ENCODE measurements around the gene MAD1L1.

MAD1L1 gene

GRCh38 chr7:2156756-2157472 is 75.8 kb downstream of the MAD1L1 start:
- Histone ChIP-seq H3K4me1 (ENCODE audit: insufficient read depth, low read length) (peaks cover 26% of the 10 kb centered on the region), H3K36me3 (ENCODE audit: insufficient read depth, low read length) (no peaks in the 10 kb centered on the region), H3K27ac (ENCODE audit: low read depth, low read length) (peak overlapping the region; percentile 77), H3K27me3 (ENCODE audit: control insufficient read depth in 1 of 2, insufficient read depth in 2 of 2, low read length in 2 of 2) (no peaks in the 10 kb centered on the region), H3K4me3 (ENCODE audit: low read depth in 1 of 2, low read length in 2 of 2) (no peak overlapping the region), H3K9ac (ENCODE audit: low read length) (no peak overlapping the region), H3K9me3 (ENCODE audit: low read length) (no peaks in the 10 kb centered on the region)

DNA sequence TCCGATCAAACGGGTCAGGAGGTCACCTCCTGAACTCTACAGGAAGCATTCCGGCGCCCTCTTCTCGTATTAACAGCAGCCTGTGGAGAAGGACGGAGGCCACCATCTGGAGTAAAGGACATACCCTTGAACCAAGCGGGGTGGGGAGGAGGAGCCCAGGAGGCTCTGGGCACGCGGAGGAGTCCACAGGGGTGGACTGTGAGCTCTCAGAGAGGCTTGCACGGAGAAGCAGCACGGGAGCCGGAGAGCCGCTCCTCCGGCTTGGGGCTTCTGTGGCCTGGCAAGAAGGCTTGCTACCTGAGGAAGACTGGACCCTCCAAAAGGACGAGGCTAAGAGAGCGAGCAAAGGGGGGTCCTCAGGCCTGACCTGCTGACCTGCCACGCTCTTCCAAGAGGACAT is 77.9 kb downstream of the MAD1L1 start:
- Histone ChIP-seq H3K36me3 (ENCODE audit: insufficient read depth, low read length) (no peaks in the 10 kb centered on the region), H3K27ac (ENCODE audit: low read depth, low read length) (no peak overlapping the region), H3K9me3 (ENCODE audit: low read length) (no peaks in the 10 kb centered on the region), H3K27me3 (ENCODE audit: control insufficient read depth in 1 of 2, insufficient read depth in 2 of 2, low read length in 2 of 2) (no peaks in the 10 kb centered on the region), H3K4me3 (ENCODE audit: low read depth in 1 of 2, low read length in 2 of 2) (no peak overlapping the region), H3K9ac (ENCODE audit: low read length) (no peak overlapping the region), H3K4me1 (ENCODE audit: insufficient read depth, low read length) (peaks cover 26% of the 10 kb centered on the region)

DNA sequence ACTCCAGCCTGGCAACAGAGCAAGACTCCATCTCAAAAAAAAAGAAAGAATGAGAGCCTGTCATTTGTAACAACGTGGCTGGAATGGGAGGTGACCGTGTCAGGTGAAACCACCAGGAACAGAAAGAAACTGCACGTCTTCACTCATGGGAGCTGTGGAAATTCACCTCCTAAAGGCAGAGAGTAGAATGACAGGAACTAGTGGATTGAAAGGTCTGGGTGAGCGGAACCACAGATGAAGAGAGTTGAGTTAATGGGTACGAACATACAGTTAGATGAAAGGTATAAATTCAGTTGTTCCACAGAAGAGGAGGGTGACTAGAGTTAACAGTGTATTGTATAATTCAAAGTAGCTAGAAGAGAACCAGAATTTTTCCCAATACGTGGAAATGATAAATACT is 78.6 kb downstream of the MAD1L1 start:
- Histone ChIP-seq H3K4me3 (ENCODE audit: low read depth in 1 of 2, low read length in 2 of 2) (no peak overlapping the region), H3K27me3 (ENCODE audit: control insufficient read depth in 1 of 2, insufficient read depth in 2 of 2, low read length in 2 of 2) (no peaks in the 10 kb centered on the region), H3K36me3 (ENCODE audit: insufficient read depth, low read length) (no peaks in the 10 kb centered on the region), H3K9ac (ENCODE audit: low read length) (no peak overlapping the region), H3K9me3 (ENCODE audit: low read length) (no peaks in the 10 kb centered on the region), H3K4me1 (ENCODE audit: insufficient read depth, low read length) (peaks cover 24% of the 10 kb centered on the region), H3K27ac (ENCODE audit: low read depth, low read length) (no peak overlapping the region)

GRCh38 chr7:2152646-2153045 is 80.1 kb downstream of the MAD1L1 start:
- Histone ChIP-seq H3K27ac (ENCODE audit: low read depth, low read length) (no peak overlapping the region), H3K4me3 (ENCODE audit: low read depth in 1 of 2, low read length in 2 of 2) (no peak overlapping the region), H3K9me3 (ENCODE audit: low read length) (no peaks in the 10 kb centered on the region), H3K27me3 (ENCODE audit: control insufficient read depth in 1 of 2, insufficient read depth in 2 of 2, low read length in 2 of 2) (no peaks in the 10 kb centered on the region), H3K36me3 (ENCODE audit: insufficient read depth, low read length) (peaks cover 8% of the 10 kb centered on the region), H3K4me1 (ENCODE audit: insufficient read depth, low read length) (peaks cover 10% of the 10 kb centered on the region), H3K9ac (ENCODE audit: low read length) (no peak overlapping the region)

DNA sequence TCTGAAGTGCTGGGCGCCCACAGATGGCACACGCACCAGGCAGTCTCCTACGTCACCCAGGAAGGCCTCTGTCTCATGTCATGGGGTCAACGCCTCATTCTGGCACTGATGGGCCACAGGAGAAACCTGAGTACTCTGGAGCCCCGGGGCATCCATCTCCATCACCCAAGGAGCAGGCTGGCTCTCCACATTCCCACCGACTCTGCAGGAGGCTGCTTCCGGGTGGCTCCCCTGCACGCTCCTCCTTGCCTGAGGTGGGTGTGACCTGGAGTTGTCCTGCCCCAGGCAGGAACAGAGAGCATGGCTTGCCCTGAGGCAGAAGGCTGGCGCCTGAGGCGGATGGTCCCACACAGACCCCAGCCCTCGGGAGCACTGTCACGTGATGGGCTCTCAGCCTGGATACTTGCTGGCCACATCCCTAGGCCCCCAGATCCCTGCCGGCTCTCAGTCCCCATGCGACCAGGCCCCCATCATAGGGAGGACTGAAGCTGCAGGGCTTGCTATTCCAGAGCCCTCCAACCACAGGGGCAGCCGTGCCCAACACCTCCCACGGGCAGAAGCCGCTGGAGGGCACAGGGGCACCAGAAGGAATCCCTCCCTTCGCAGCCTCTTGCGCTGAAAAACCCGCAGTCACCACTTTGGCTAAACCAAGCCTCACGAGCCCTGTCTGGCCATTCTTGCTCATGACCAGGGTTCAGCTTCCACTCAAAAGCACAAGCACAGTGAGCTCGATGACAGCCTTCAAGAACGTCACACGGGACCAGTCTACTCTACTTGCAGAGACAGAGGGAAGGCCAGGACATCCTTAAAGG is 80.7 kb downstream of the MAD1L1 start:
- Histone ChIP-seq H3K4me3 (ENCODE audit: low read depth in 1 of 2, low read length in 2 of 2) (no peak overlapping the region), H3K27me3 (ENCODE audit: control insufficient read depth in 1 of 2, insufficient read depth in 2 of 2, low read length in 2 of 2) (no peaks in the 10 kb centered on the region), H3K27ac (ENCODE audit: low read depth, low read length) (no peak overlapping the region), H3K9me3 (ENCODE audit: low read length) (no peaks in the 10 kb centered on the region), H3K4me1 (ENCODE audit: insufficient read depth, low read length) (peaks cover 3% of the 10 kb centered on the region), H3K9ac (ENCODE audit: low read length) (no peak overlapping the region), H3K36me3 (ENCODE audit: insufficient read depth, low read length) (peaks cover 8% of the 10 kb centered on the region)

- H3K36me3 ChIP-seq (ENCODE audit: insufficient read depth, low read length) = peaks cover 8% of the 10 kb centered on the region
- no peaks in the 10 kb centered on the region for H3K9me3 ChIP-seq (ENCODE audit: low read length)
- H3K27me3 ChIP-seq (ENCODE audit: control insufficient read depth in 1 of 2, insufficient read depth in 2 of 2, low read length in 2 of 2) = no peaks in the 10 kb centered on the region
- H3K4me3 ChIP-seq (ENCODE audit: low read depth in 1 of 2, low read length in 2 of 2) = no peak overlapping the region
- H3K27ac ChIP-seq (ENCODE audit: low read depth, low read length) = no peak overlapping the region
- H3K4me1 ChIP-seq (ENCODE audit: insufficient read depth, low read length) = no peaks in the 10 kb centered on the region
- H3K9ac ChIP-seq (ENCODE audit: low read length) = no peak overlapping the region
These were observed 81.5 kb downstream of the MAD1L1 start for GRCh38 chr7:2151237-2151636.

DNA sequence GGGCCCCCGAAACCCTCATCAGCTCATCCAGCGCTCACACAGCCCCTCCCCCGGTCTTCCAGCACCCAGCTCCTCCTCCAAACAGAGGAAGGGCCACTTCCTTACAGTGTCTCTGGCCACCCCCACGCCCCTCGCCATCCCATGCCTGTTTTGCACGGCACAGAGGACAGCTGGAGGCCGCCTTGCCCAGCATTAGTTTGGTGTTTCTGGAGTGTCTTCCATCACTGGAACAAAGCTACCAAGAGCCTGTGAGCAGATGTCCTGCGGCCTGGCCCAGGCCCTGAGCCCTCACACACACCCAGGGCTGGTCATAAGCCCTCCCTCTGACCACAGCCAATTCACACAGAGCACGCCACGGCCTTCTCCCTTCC is 82.3 kb downstream of the MAD1L1 start:
- Histone ChIP-seq H3K4me1 (ENCODE audit: insufficient read depth, low read length) (no peaks in the 10 kb centered on the region), H3K27me3 (ENCODE audit: control insufficient read depth in 1 of 2, insufficient read depth in 2 of 2, low read length in 2 of 2) (no peaks in the 10 kb centered on the region), H3K4me3 (ENCODE audit: low read depth in 1 of 2, low read length in 2 of 2) (no peak overlapping the region), H3K36me3 (ENCODE audit: insufficient read depth, low read length) (peaks cover 14% of the 10 kb centered on the region), H3K27ac (ENCODE audit: low read depth, low read length) (no peak overlapping the region), H3K9me3 (ENCODE audit: low read length) (no peaks in the 10 kb centered on the region), H3K9ac (ENCODE audit: low read length) (no peak overlapping the region)

- no peak overlapping the region for H3K4me3 ChIP-seq (ENCODE audit: low read depth in 1 of 2, low read length in 2 of 2)
These were observed 82.9 kb downstream of the MAD1L1 start for GRCh38 chr7:2149672-2150444.

DNA sequence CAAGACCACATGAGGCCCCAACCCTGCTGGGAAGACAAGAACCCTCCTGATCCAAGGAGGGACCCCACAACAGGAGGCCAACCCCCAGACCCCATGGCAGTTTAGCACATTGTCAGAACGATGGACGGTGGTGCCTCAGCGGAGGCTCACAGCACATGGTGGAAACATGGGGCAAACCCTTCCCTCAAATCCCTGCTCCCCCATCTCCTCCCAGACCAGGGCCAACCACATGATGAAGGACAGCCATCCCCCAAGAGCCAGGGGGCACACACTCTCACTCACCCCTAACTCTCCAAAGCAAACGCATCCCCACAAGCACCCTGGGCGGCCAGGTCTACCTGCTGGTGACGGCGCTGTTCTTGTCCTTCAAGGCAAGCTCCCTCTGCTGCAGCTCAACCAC is 83.9 kb downstream of the MAD1L1 start:
- Histone ChIP-seq H3K9me3 (ENCODE audit: low read length) (no peaks in the 10 kb centered on the region), H3K36me3 (ENCODE audit: insufficient read depth, low read length) (peaks cover 22% of the 10 kb centered on the region), H3K27ac (ENCODE audit: low read depth, low read length) (no peak overlapping the region), H3K4me3 (ENCODE audit: low read depth in 1 of 2, low read length in 2 of 2) (no peak overlapping the region), H3K9ac (ENCODE audit: low read length) (no peak overlapping the region), H3K27me3 (ENCODE audit: control insufficient read depth in 1 of 2, insufficient read depth in 2 of 2, low read length in 2 of 2) (no peaks in the 10 kb centered on the region), H3K4me1 (ENCODE audit: insufficient read depth, low read length) (no peaks in the 10 kb centered on the region)

More at GRCh38 chr7:2149672-2150444, 82.9 kb downstream of the MAD1L1 start:
- H3K4me1 ChIP-seq (ENCODE audit: insufficient read depth, low read length) = no peaks in the 10 kb centered on the region
- H3K27ac ChIP-seq (ENCODE audit: low read depth, low read length) = no peak overlapping the region
- H3K9me3 ChIP-seq (ENCODE audit: low read length) = no peaks in the 10 kb centered on the region
- no peak overlapping the region for H3K9ac ChIP-seq (ENCODE audit: low read length)
- no peaks in the 10 kb centered on the region for H3K27me3 ChIP-seq (ENCODE audit: control insufficient read depth in 1 of 2, insufficient read depth in 2 of 2, low read length in 2 of 2)
- H3K36me3 ChIP-seq (ENCODE audit: insufficient read depth, low read length) = peaks cover 19% of the 10 kb centered on the region

- no peak overlapping the region for H3K9ac ChIP-seq (ENCODE audit: low read length)
- no peaks in the 10 kb centered on the region for H3K4me1 ChIP-seq (ENCODE audit: insufficient read depth, low read length)
- no peaks in the 10 kb centered on the region for H3K27me3 ChIP-seq (ENCODE audit: control insufficient read depth in 1 of 2, insufficient read depth in 2 of 2, low read length in 2 of 2)
- peaks cover 22% of the 10 kb centered on the region for H3K36me3 ChIP-seq (ENCODE audit: insufficient read depth, low read length)
- no peak overlapping the region for H3K27ac ChIP-seq (ENCODE audit: low read depth, low read length)
- H3K4me3 ChIP-seq (ENCODE audit: low read depth in 1 of 2, low read length in 2 of 2) = no peak overlapping the region
- H3K9me3 ChIP-seq (ENCODE audit: low read length) = no peaks in the 10 kb centered on the region
These were observed 84.6 kb downstream of the MAD1L1 start for GRCh38 chr7:2148189-2148588.

DNA sequence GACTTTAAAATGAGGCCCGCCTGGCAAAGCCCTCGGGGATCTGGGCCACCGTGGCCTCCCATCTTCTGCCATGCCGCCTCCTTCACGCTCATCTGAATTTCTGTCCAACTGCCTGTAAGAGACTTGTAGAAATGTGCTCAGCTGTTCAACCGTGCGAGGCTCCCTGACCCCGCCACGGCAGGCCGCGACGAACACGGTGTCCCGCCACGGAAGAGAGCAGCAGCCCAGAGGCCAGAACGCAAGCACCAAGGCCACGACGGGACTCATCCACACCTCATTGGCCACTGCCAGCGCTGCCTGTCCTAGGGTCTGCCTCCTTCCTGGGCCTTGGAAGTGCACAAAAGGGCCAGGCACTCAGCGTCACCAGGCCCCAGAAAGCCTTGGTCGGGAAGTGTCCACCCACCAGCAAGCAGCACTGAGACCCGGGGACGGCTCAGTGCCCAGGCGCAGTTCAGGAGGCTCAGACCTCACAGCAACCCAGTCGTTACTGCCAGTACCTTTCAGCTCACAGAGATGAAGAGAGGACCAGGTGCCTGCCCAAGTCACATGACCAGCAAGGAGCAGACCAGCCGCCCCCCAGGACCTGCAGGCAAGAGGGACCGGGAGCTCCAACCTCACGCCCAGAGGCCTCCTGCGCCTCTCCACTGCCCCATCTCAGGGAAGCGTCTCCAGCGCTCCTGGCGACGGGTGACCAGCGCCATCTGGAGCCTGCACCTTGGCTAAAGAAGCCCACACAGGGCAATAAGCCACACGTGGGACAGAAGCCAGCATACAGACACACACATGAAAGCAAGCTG is 85.9 kb downstream of the MAD1L1 start:
- Histone ChIP-seq H3K27ac (ENCODE audit: low read depth, low read length) (no peak overlapping the region), H3K9me3 (ENCODE audit: low read length) (no peaks in the 10 kb centered on the region), H3K27me3 (ENCODE audit: control insufficient read depth in 1 of 2, insufficient read depth in 2 of 2, low read length in 2 of 2) (no peaks in the 10 kb centered on the region), H3K36me3 (ENCODE audit: insufficient read depth, low read length) (peaks cover 22% of the 10 kb centered on the region), H3K4me1 (ENCODE audit: insufficient read depth, low read length) (no peaks in the 10 kb centered on the region), H3K9ac (ENCODE audit: low read length) (no peak overlapping the region), H3K4me3 (ENCODE audit: low read depth in 1 of 2, low read length in 2 of 2) (no peak overlapping the region)
